ENCODE measurements around the gene SMAD5.

The SMAD5 gene

GRCh38 chr5:136132557-136133221, at the start of gene SMAD5:
Gene SMAD5 (plus strand): TSS chr5:136132845. CDS start chr5:136153761, 20,916 bp downstream.
- Histone ChIP-seq H3K27ac (ENCODE audit: low read depth, low read length, poor library complexity, severe bottlenecking) (peak within 1 kb of the TSS; percentile 56), H3K9ac (ENCODE audit: low read length) (peak within 1 kb of the TSS; percentile 91), H2AFZ (ENCODE audit: low read length) (peak within 1 kb of the TSS; percentile 99), H3K79me2 (ENCODE audit: insufficient read depth, low read length) (peaks cover 45% of the 10 kb centered on the region), H3K4me1 (ENCODE audit: insufficient read depth, low read length, severe bottlenecking) (peaks cover 28% of the 10 kb centered on the region), H3K4me2 (ENCODE audit: low read length) (peak within 1 kb of the TSS; percentile 92), H4K20me1 (ENCODE audit: insufficient read depth, low read length) (no peaks in the 10 kb centered on the region), H3K9me2 (ENCODE audit: low read depth, low read length) (no peaks in the 10 kb centered on the region), H3K36me3 (ENCODE audit: insufficient read depth, low read length) (peaks cover 11% of the 10 kb centered on the region), H3K9me3 (ENCODE audit: low read length) (no peaks in the 10 kb centered on the region), H3K4me3 (ENCODE audit: low read depth, low read length, poor library complexity, severe bottlenecking) (peak within 1 kb of the TSS; percentile 90), H3K27me3 (ENCODE audit: insufficient read depth, low read length) (no peaks in the 10 kb centered on the region), H3F3A (ENCODE audit: insufficient read depth, low read length) (no peaks in the 10 kb centered on the region)
- TF ChIP-seq, protein P1, sequence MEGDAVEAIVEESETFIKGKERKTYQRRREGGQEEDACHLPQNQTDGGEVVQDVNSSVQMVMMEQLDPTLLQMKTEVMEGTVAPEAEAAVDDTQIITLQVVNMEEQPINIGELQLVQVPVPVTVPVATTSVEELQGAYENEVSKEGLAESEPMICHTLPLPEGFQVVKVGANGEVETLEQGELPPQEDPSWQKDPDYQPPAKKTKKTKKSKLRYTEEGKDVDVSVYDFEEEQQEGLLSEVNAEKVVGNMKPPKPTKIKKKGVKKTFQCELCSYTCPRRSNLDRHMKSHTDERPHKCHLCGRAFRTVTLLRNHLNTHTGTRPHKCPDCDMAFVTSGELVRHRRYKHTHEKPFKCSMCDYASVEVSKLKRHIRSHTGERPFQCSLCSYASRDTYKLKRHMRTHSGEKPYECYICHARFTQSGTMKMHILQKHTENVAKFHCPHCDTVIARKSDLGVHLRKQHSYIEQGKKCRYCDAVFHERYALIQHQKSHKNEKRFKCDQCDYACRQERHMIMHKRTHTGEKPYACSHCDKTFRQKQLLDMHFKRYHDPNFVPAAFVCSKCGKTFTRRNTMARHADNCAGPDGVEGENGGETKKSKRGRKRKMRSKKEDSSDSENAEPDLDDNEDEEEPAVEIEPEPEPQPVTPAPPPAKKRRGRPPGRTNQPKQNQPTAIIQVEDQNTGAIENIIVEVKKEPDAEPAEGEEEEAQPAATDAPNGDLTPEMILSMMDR (IDR thresholded peaks at IDR 0.05; ENCODE audit: low read length) = no peak
- no peak for TF ChIP-seq EZH2 (IDR thresholded peaks at IDR 0.05; ENCODE audit: borderline replicate concordance, low read length)

DNA sequence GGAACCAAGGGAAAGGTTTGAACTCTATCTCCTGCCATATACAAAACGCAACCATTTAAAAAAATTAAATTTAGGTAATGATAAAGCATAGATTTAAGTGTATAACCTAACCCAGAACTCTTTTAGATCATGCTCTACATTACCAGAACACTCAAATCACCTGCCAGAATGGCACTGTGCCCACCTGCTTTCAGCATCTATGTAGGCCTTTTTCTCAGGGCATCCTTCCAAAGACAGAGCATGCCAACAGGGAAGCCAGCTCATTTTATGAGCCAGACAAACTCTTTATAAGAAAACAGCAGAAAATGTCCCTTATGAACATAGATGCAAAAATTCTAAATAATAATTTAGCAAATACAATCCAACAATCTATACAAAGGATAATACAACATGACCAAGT, 47.9 kb upstream of the SMAD5 start:
- H3K4me3 ChIP-seq (ENCODE audit: low read depth, low read length, poor library complexity, severe bottlenecking) = no peak overlapping the region
- TF ChIP-seq, protein P1 (IDR thresholded peaks at IDR 0.05; ENCODE audit: low read length) = no peak
- no peak for TF ChIP-seq EZH2 (IDR thresholded peaks at IDR 0.05; ENCODE audit: borderline replicate concordance, low read length)
- no peaks in the 10 kb centered on the region for H3K9me3 ChIP-seq (ENCODE audit: low read length)
- H3K9ac ChIP-seq (ENCODE audit: low read length) = no peak overlapping the region
- H2AFZ ChIP-seq (ENCODE audit: low read length) = no peak overlapping the region
- H3F3A ChIP-seq (ENCODE audit: insufficient read depth, low read length) = no peaks in the 10 kb centered on the region
- H3K27me3 ChIP-seq (ENCODE audit: insufficient read depth, low read length) = 0 out of 2 replicates have a peak, but pooled peaks cover under 1% of the 10 kb centered on the region
- H4K20me1 ChIP-seq (ENCODE audit: insufficient read depth, low read length) = no peaks in the 10 kb centered on the region
- H3K36me3 ChIP-seq (ENCODE audit: insufficient read depth, low read length) = no peaks in the 10 kb centered on the region
- no peak overlapping the region for H3K4me2 ChIP-seq (ENCODE audit: low read length)
- no peaks in the 10 kb centered on the region for H3K79me2 ChIP-seq (ENCODE audit: insufficient read depth, low read length)
- peaks cover 11% of the 10 kb centered on the region for H3K4me1 ChIP-seq (ENCODE audit: insufficient read depth, low read length, severe bottlenecking)
- H3K9me2 ChIP-seq (ENCODE audit: low read depth, low read length) = no peaks in the 10 kb centered on the region
- H3K27ac ChIP-seq (ENCODE audit: low read depth, low read length, poor library complexity, severe bottlenecking) = no peak overlapping the region

DNA sequence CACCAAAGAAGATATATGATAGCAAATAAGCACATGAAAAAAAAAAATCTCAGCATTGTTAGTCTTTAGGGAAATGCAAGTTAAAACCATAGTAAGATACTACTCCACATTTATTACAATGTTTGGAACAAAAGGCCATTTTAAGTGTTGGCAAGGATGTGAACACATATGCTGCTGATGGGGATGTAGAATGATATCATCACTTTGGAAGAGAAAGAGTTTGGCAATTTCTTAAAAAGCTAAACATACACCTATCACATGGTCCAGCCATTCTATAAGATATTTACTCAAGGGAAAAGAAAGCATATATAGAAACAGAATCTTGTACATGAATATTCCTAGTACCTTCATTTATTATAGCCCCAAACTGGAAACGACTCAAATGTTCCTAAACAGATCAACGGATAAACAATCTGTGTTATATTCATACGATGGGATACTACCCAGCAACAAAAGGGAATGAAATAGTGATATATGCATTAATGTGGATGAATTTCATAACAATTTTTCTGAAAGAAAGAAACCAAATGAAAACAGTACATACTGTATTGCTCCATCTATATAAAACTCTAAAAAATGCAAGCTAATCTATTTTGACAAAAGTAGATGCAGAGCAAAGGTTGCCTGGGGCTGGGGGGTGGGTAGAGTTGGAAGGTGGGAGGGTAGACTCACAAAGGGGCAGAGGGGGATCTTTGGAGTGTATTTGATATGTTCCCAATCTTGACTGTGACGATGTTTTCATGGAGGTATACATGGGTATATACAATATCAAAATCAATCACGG, 45.7 kb upstream of the SMAD5 start:
- Histone ChIP-seq H3F3A (ENCODE audit: insufficient read depth, low read length) (no peaks in the 10 kb centered on the region), H3K9ac (ENCODE audit: low read length) (no peak overlapping the region), H3K4me1 (ENCODE audit: insufficient read depth, low read length, severe bottlenecking) (no peaks in the 10 kb centered on the region), H3K4me2 (ENCODE audit: low read length) (no peak overlapping the region), H3K4me3 (ENCODE audit: low read depth, low read length, poor library complexity, severe bottlenecking) (no peak overlapping the region), H3K79me2 (ENCODE audit: insufficient read depth, low read length) (no peaks in the 10 kb centered on the region), H4K20me1 (ENCODE audit: insufficient read depth, low read length) (no peaks in the 10 kb centered on the region), H2AFZ (ENCODE audit: low read length) (no peak overlapping the region), H3K36me3 (ENCODE audit: insufficient read depth, low read length) (no peaks in the 10 kb centered on the region), H3K9me2 (ENCODE audit: low read depth, low read length) (no peaks in the 10 kb centered on the region), H3K27me3 (ENCODE audit: insufficient read depth, low read length) (no peaks in the 10 kb centered on the region), H3K27ac (ENCODE audit: low read depth, low read length, poor library complexity, severe bottlenecking) (no peak overlapping the region), H3K9me3 (ENCODE audit: low read length) (no peaks in the 10 kb centered on the region)
- no peak for TF ChIP-seq EZH2 (IDR thresholded peaks at IDR 0.05; ENCODE audit: borderline replicate concordance, low read length)
- TF ChIP-seq, protein P1 (IDR thresholded peaks at IDR 0.05; ENCODE audit: low read length) = no peak
